HEK293 (cell line): ENCODE measurements around the gene PSD4.

Experiments used
- CTCF ChIA-PET: fragments of 350-600 bp; formaldehyde crosslinking; extraction: SDS; loops from one replicate; lab custom pipeline; 2021; ENCODE audit warnings: antibody characterized with exemption; lab: Yijun Ruan, JAX
- POLR2A ChIA-PET: fragments of 300-600 bp; formaldehyde crosslinking; extraction: SDS; loops from one replicate; lab custom pipeline; 2020; ENCODE audit warnings: antibody characterized with exemption, inconsistent platforms; lab: Yijun Ruan, JAX
- H3K27ac ChIP-seq: fragments of 200-500 bp; sonication (Bioruptor generic); 2 replicates; pipeline ENCODE4 v1.5.1; 2014; ENCODE audit warnings: low read depth, low read length, control low read depth, inconsistent platforms; ENCODE audit errors: extremely low read depth
- H3K36me3 ChIP-seq, 2 experiments: fragments of 200-500 bp in 1 of 2; sonication (Bioruptor generic) in 1 of 2; 1 replicate in 1 of 2; 2 replicates in 1 of 2; pipeline ENCODE4 v1.5.1; 2014 to 2017; ENCODE audit warnings: inconsistent platforms in 2 of 2, low read length in 2 of 2; ENCODE audit not compliant: control insufficient read depth in 2 of 2, insufficient read depth in 1 of 2
- H3K4me1 ChIP-seq: fragments of 200-500 bp; sonication (Bioruptor generic); 2 replicates; pipeline ENCODE4 v1.5.1; 2014; ENCODE audit warnings: mild to moderate bottlenecking, low read length, inconsistent platforms; ENCODE audit not compliant: control insufficient read depth, insufficient read depth
- H3K4me3 ChIP-seq: 2 replicates; pipeline ENCODE4 v1.5.1; 2011; ENCODE audit warnings: low read depth, mild to moderate bottlenecking, control low read depth, low read length, moderate library complexity
- H3K9me3 ChIP-seq: fragments of 200-500 bp; sonication (Bioruptor generic); 2 replicates; pipeline ENCODE4 v1.5.1; 2014; ENCODE audit warnings: low read depth, low read length, inconsistent platforms; ENCODE audit not compliant: control insufficient read depth, insufficient read depth
- EGR2 ChIP-seq: fragments of 450-650 bp; formaldehyde crosslinking; IDR thresholded peaks from 2 replicates; pipeline ENCODE4 v1.5.1; 2016; ENCODE audit warnings: low read depth, missing biosample characterization, missing genetic modification characterization
- GLI2 ChIP-seq: fragments of 450-650 bp; formaldehyde crosslinking; IDR thresholded peaks from 2 replicates; pipeline ENCODE4; 2017; ENCODE audit warnings: missing biosample characterization, missing genetic modification characterization, low read depth, borderline replicate concordance
- GLIS1 ChIP-seq: fragments of 450-650 bp; formaldehyde crosslinking; IDR thresholded peaks from 2 replicates; pipeline ENCODE4 v1.5.1; 2016; ENCODE audit warnings: missing biosample characterization, missing genetic modification characterization
- HIC1 ChIP-seq: fragments of 450-650 bp; formaldehyde crosslinking; IDR thresholded peaks from 2 replicates; pipeline ENCODE4 v1.5.1; 2016; ENCODE audit warnings: missing biosample characterization, missing genetic modification characterization
- KLF10 ChIP-seq: fragments of 450-650 bp; IDR thresholded peaks from 2 replicates; pipeline ENCODE4 v1.5.1; 2018; ENCODE audit warnings: missing biosample characterization, mild to moderate bottlenecking, missing genetic modification characterization
- SCRT1 ChIP-seq: fragments of 450-650 bp; formaldehyde crosslinking; IDR thresholded peaks from 2 replicates; pipeline ENCODE4 v1.5.1; 2016; ENCODE audit warnings: missing biosample characterization, missing genetic modification characterization, borderline replicate concordance
- SP3 ChIP-seq: fragments of 450-650 bp; formaldehyde crosslinking; IDR thresholded peaks from 2 replicates; pipeline ENCODE4 v1.5.1; 2016; ENCODE audit warnings: missing biosample characterization, missing genetic modification characterization
- SP7 ChIP-seq: fragments of 450-650 bp; formaldehyde crosslinking; IDR thresholded peaks from 2 replicates; pipeline ENCODE4 v1.5.1; 2016; ENCODE audit warnings: missing biosample characterization, missing genetic modification characterization
- ZFHX2 ChIP-seq: fragments of 450-650 bp; formaldehyde crosslinking; conservative IDR thresholded peaks from 2 replicates; pipeline ENCODE4 v1.5.1; 2016; ENCODE audit warnings: missing biosample characterization, missing genetic modification characterization
- ZIC2 ChIP-seq: fragments of 450-650 bp; formaldehyde crosslinking; IDR thresholded peaks from 2 replicates; pipeline ENCODE4 v1.5.1; 2016; ENCODE audit warnings: missing biosample characterization, missing genetic modification characterization
- ZNF155 ChIP-seq: fragments of 450-650 bp; formaldehyde crosslinking; IDR thresholded peaks from 2 replicates; pipeline ENCODE4 v1.5.1; 2016; ENCODE audit warnings: missing biosample characterization, missing genetic modification characterization
- ZNF2 ChIP-seq: fragments of 450-650 bp; formaldehyde crosslinking; IDR thresholded peaks from 2 replicates; pipeline ENCODE4 v1.5.1; 2016; ENCODE audit warnings: missing biosample characterization, missing genetic modification characterization
- ZNF274 ChIP-seq, 2 experiments: fragments of 200-500 bp in 1 of 2; fragments of 450-650 bp in 1 of 2; sonication (Bioruptor generic) in 1 of 2; formaldehyde crosslinking in 1 of 2; IDR thresholded peaks; 2 replicates each; pipeline versions ENCODE4 v1.5.1 to v1.6.1; 2014 to 2016; ENCODE audit warnings: borderline replicate concordance in 1 of 2, inconsistent platforms in 1 of 2, low read length in 1 of 2, missing biosample characterization in 1 of 2, missing genetic modification characterization in 1 of 2
- ZNF558 ChIP-seq: fragments of 450-650 bp; formaldehyde crosslinking; IDR thresholded peaks from 2 replicates; pipeline ENCODE4 v1.5.1; 2016; ENCODE audit warnings: missing biosample characterization, missing genetic modification characterization
- ZNF610 ChIP-seq: fragments of 450-650 bp; formaldehyde crosslinking; IDR thresholded peaks from 2 replicates; pipeline ENCODE4 v1.5.1; 2016; ENCODE audit warnings: missing biosample characterization, missing genetic modification characterization, borderline replicate concordance
- ZNF624 ChIP-seq: fragments of 450-650 bp; formaldehyde crosslinking; IDR thresholded peaks from 2 replicates; pipeline ENCODE4 v1.5.1; 2017; ENCODE audit warnings: missing biosample characterization, missing genetic modification characterization
- ZNF645 ChIP-seq: fragments of 450-650 bp; formaldehyde crosslinking; IDR thresholded peaks from 2 replicates; pipeline ENCODE4; 2016; ENCODE audit warnings: missing biosample characterization, missing genetic modification characterization
- ZNF670 ChIP-seq: fragments of 450-650 bp; formaldehyde crosslinking; IDR thresholded peaks from 2 replicates; pipeline ENCODE4 v1.5.1; 2016; ENCODE audit warnings: missing biosample characterization, missing genetic modification characterization, low read depth
- ZNF830 ChIP-seq: fragments of 450-650 bp; IDR thresholded peaks from 2 replicates; pipeline ENCODE4 v1.5.0; 2018; ENCODE audit warnings: missing biosample characterization, missing genetic modification characterization, low read depth, mild to moderate bottlenecking, moderate library complexity
- ZSCAN4 ChIP-seq: fragments of 450-650 bp; formaldehyde crosslinking; IDR thresholded peaks from 2 replicates; pipeline ENCODE4 v1.5.1; 2017; ENCODE audit warnings: missing biosample characterization, missing genetic modification characterization
- ZXDB ChIP-seq: fragments of 450-650 bp; formaldehyde crosslinking; IDR thresholded peaks from 2 replicates; pipeline ENCODE4 v1.5.1; 2016; ENCODE audit warnings: missing biosample characterization, missing genetic modification characterization

The PSD4 gene

GRCh38 chr2:113174376-113174750 lies 592 bp downstream of the PSD4 start:
- Histone ChIP-seq H3K36me3 (no peaks in the 10 kb centered on the region), H3K9me3 (no peaks in the 10 kb centered on the region), H3K4me3 (no peak overlapping the region), H3K4me1 (no peaks in the 10 kb centered on the region), H3K27ac (no peak overlapping the region)
- ChIA-PET CTCF (interaction anchor here (0.7 to 0.9 kb wide), 2 partner anchors 24 to 27 kb away, joined by 3 to 4 read pairs; no protein-coding TSS in a partner anchor), POLR2A (no interaction called here)
- TF ChIP-seq ZNF558 (tag by site-specific recombination) = no peak
- TF ChIP-seq ZNF830 = no peak
- no peak for TF ChIP-seq ZNF610 (tag by site-specific recombination)
- no peak for TF ChIP-seq HIC1 (tag by site-specific recombination)
- no peak for TF ChIP-seq ZNF155 (tag by site-specific recombination)
- no peak for TF ChIP-seq ZNF670
- TF ChIP-seq GLIS1 (tag by site-specific recombination) = no peak
- TF ChIP-seq SP7 (tag by site-specific recombination) = no peak
- TF ChIP-seq SP3 (tag by site-specific recombination) = no peak
- no peak for TF ChIP-seq GLI2 (tag by site-specific recombination)
- TF ChIP-seq KLF10 = no peak
- TF ChIP-seq ZNF274 (IDR thresholded peaks at IDR 0.05; ENCODE audit: low read length) = no peak
- TF ChIP-seq ZNF274 (tag by site-specific recombination; IDR thresholded peaks at IDR 0.05; ENCODE audit: borderline replicate concordance) = no peak
- no peak for TF ChIP-seq ZSCAN4
- no peak for TF ChIP-seq ZNF2 (tag by site-specific recombination)

GRCh38 chr2:113175042-113175628 lies 1.4 kb downstream of the PSD4 start:
- Histone ChIP-seq H3K36me3 (no peaks in the 10 kb centered on the region), H3K4me1 (no peaks in the 10 kb centered on the region), H3K4me3 (no peak overlapping the region), H3K27ac (no peak overlapping the region), H3K9me3 (no peaks in the 10 kb centered on the region)
- TF ChIP-seq EGR2 = peak; percentile 59; the same call in 1 of the 2 replicates
- no peak for TF ChIP-seq ZNF645 (tag by site-specific recombination)
- TF ChIP-seq ZXDB (tag by site-specific recombination) = no peak
- peak; percentile 51; the same call in 1 of the 2 replicates for TF ChIP-seq ZFHX2
- no peak for TF ChIP-seq ZNF624 (tag by site-specific recombination)
- TF ChIP-seq SCRT1 (tag by site-specific recombination) = no peak
- peak; percentile 75 for TF ChIP-seq ZIC2
- CTCF ChIA-PET = interaction anchor here (0.7 to 1.6 kb wide), 3 partner anchors 10 to 27 kb away, joined by 3 to 7 read pairs (median 5); no protein-coding TSS in a partner anchor
- POLR2A ChIA-PET = no interaction called here
